ENCODE data around the gene PADI3.

- TF ChIP-seq CTCF (IDR thresholded peaks at IDR 0.05) (no peak), POLR2A (IDR thresholded peaks at IDR 0.05) (no peak)
Measured at GRCh38 chr1:17239420-17239819, 9.5 kb upstream of the PADI3 start.
